Dedifferentiated amniotic fluid mesenchymal stem cell (primary cell): ENCODE data around the gene FAF1.

Experiments used
- DNase-seq: peaks from one replicate; pipeline ENCODE4 v3.0.0-alpha.2; 2016; ENCODE audit errors: extremely low spot score

The FAF1 gene

DNA sequence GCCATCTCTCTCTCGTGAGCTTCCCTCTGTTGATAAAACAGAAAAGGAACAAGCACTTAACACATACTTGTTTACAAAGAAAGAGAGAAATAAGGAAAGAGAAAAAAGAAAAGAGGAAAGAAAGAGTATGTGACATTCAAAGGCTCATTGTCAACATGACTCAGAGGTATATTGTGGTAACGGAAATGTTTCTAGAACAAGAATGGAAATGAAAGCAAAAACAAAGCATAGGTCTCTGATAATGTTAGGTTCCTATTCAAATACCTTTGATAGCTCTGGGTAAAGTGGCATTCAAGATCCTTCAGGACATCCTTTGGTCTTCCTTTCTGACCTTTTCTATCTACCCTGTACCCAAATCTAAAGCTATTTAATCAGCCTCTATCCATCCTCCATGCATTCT lies 469.4 kb downstream of the FAF1 start:
- no peak for DNase-seq

DNA sequence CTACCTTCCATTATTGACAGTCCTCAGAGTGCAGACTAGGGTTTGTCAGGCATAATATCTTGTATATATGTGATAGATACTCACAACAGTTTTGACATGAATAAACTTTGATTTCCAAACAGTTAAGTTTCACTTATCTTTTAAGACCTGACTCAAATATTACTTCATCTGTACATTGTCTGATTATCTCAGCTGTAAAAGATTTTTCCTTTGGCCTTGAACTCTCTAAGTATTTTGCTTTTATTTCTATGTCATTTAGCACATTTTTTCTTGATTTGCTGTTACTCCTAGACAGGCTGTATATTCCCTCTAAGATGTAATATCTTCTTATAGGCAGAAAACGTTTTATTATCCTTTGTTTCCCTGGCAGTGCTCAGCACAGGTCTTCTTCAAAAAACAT lies 471.2 kb downstream of the FAF1 start:
- DNase-seq, result no peak

DNA sequence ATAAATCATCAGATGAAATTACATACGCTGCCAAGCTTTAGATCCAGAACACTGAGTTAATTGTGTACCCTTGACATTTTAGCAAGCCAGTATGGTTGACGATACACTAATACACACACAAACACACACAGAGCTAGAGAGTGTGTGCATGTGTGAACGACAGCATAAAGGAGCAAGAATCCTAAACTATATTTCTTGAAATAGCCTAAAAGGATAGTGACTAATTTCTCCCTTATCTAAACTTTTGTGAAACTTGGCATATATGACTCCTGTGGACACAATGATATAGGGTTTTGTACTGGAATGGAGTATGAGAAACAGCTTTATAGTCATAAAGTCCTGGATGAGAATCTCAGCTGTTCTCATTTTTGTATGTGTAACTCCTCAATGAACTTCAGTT lies 471.7 kb downstream of the FAF1 start:
- DNase-seq, result no peak

DNA sequence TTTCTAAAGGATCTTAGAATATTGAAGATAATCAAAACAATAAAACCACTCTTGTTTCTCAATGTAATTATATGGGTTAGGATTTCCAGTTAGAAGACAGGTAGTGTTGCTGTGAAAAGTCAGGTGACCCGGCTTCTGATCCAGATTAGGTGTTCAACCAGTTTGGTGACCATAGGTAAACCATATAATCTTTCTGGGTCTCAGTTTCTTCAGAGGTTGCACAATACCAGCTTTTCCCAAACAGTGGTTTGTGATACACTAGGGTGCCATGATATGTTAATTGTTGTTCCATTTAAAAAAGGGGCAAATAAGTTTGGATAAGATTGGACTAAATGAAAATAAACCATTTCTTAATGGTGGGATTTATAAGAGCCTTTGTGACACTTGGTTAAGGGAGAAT lies 472.3 kb downstream of the FAF1 start:
- no peak for DNase-seq

DNA sequence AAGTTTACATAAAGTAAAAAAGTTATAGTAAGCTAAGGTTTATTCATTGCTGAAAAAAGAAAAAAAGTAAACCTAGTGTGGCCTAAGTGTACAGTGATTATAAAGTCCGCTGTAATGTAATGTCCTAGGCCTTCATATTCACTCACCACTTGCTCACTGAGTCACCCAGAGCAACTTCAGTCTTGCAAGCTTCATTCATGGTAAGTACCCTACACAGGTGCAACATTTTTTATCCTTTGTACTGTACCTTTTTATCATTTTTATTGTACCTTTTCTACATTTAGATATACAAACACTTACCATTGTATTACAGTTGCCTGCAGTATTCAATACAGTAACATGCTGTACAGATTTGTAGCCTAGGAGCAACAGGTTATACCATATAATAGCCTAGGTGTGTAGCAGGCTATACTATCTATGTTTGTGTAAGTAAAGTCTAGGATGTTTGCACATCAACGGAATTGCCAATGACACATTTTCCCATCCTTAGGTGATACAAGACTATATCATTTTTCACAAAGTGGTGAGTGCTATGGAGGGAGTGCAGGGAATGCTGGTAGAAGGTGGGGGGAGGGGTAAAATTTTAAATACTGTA lies 478.8 kb downstream of the FAF1 start:
- no peak for DNase-seq

DNA sequence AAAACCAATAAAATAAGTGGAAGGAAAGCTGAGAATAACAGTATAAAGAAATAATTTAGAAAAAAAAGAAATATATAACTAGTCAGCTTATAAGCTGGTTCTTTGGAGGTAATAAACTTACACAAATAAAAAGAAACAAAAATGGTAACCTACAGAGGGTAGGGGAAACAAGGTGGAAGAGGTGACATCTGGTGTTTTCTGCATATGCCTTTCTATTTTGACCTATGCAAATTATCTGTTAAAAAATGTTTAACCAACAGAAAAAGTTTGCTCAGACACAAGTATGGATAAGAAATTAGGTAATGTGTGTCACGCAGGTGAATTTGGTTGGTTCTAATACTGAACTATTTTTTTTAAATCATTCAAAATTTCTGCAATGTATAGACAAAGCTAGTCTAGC lies 483.3 kb downstream of the FAF1 start:
- no peak for DNase-seq

DNA sequence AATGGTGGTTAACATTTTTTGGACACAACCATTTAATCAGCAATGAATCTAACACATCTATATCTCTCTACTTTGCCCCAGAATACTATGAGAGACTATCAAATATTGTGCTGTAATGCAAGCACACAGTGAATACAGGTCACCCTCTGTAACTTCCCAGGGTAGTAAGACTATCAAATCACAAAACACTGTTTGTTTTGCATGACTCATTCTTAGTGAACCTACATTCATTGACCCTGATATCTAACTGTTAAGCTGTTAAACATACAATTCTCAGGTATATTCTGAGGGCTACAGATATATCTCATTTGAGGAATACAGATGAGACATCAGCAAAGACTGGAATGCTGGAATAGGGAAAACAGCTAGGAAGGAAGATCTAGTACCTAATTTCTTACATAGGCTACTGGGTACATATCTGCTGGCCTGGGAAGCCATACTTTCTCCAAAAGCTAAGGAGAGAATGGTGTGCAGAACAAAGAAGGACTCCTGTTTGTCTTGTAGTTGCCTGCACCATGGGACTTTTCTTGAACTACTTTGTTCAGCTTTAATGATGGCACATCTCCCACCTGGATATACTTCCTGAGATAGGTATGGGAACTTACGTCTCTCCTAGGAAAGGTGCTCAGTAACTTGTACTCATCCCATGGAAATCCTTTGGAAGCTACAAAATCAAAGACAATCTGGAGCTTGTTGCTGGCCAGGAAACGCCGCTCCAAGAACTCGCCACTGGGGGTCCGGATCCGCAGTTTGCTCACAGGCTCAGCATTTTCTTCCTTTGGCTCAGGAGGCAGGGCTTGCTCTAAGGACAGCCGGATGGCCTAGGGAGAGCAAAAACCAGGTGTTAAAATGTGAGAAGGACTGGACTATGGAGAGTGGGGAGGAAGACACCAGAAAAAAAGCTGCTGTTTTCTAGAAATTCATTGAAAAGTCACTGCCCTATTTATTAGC lies 484.9 kb downstream of the FAF1 start:
- no peak for DNase-seq

DNA sequence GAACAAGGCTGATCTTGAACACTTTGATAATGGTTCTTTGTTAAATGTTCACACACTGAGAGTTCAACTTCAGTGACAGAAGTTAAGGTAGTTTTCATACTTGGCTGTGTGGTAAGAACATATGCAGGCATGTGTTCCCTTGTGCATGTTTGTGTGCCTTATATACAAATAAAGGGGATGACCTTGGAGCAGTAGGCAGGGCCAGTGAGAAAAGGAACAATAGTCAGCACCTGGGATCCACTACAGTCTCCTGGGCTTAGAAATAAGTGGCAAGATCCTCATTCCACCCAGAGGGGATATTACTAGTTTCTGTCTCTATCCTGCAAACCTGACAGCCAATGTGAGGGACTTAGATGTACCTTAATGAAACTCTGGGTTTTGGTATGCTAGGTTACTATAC lies 486.6 kb downstream of the FAF1 start:
- no peak for DNase-seq

DNA sequence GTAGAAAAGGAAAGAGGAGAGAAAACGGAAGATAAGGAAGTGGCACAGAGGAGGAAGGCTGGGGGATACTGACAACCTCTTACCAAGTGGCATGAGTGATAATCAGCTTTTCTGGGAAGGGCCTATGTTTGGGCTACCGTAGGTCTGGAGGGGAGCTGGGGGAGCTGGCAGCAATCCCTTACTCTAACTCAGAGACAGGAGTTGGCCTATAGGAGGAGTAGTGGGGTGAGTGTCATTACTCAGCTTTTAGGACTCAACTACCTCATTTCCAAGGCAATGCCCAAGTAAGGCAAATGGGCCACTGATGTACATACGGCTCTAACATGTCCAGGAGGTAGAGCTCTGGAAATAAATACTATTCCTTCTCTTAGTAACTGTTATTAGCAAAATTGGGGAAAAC lies 488.1 kb downstream of the FAF1 start:
- no peak for DNase-seq

DNA sequence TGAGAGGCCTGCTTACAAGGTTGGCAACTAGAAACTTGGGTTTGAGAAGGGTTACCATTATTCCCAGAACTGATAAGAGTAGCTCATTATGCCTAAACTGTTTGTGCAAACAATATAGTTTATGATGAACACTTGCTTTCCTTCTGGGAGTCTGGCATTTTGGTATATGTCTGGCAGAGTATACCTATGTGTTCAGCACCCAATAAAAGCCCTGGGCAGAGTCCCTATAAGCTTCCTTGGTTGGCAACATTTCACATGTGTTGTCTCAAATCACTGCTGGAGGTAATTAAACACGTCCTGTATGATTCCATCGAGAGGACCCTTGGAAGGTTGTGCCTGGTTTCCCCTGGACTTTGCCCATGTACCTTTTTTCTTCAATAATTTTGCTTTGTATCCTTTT lies 497.1 kb downstream of the FAF1 start:
- no peak for DNase-seq

DNA sequence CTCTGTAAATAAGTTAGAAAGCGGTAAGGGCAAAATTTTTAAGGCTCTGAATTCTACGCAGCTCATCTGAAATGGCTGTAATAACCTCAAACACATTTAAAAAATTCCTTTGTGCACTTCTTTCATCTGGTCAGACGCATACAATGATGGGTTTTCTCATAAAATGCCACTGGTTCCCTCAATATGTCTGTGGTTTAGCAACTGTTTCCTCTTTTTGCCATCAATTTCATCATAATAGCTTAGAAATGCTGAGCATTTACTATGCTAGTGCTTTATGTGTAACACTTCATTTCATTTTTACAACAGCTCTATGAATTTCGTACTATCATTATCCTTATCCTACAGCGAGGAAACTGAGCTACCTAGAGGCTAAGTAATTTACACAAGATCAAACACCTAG lies 501.6 kb downstream of the FAF1 start:
- DNase-seq, result no peak

DNA sequence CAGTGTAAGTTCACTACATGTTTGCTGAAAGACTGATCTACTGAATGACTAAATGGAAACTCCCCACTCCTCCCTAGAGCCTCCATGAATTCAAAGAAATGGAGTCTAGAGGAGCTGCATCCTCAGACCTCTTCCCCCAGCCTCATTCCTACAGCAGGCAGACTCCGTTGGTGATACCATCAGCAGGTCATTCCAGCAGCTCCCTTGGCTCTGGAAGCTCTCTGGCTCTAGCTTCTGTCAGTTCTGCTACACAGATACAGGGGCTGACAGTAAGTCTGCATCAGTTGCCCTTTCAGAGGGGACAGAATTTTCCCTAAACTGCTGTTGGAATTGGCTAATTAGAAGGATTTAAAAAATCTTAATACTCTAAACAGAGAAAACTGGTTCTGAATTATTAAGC lies 505.2 kb downstream of the FAF1 start:
- DNase-seq, result no peak

DNA sequence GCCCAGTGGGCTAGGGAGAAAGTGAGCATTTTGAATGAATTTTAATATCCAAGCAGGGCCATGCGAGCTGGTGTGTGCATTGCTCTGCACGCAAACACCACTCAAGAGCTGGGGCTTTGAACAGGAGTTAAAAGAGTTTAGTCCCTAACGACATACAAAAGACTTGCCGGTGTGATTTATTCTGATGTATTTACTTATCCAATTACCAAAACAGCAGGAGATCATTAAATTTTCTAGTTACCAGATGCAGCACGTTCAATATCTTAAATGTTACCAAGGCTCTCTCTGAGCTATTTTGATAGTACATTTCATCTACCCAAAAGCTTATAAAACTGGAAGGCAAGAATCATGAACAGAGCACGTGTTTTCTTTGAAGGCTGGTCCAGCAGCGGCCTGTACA lies 506.8 kb downstream of the FAF1 start:
- no peak for DNase-seq

DNA sequence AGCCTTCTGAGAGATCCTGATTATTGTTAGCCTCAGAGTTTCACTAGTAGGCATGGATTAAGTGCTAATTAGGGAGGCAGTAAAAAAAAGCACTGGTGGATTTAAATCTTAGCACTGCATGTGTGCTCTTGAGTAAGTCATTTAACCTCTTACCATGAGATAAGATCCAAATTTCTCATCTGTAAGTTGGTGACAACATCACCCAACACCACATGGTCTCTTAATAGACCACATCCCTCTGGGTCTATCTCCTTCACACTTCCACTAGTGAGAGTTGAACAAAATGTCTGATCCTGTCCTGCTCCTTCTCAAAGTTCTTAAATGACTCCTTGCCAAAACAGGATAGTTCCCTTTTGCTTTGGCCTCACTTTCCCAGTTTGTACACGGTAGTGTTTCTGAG lies 507.4 kb downstream of the FAF1 start:
- DNase-seq, result no peak

DNA sequence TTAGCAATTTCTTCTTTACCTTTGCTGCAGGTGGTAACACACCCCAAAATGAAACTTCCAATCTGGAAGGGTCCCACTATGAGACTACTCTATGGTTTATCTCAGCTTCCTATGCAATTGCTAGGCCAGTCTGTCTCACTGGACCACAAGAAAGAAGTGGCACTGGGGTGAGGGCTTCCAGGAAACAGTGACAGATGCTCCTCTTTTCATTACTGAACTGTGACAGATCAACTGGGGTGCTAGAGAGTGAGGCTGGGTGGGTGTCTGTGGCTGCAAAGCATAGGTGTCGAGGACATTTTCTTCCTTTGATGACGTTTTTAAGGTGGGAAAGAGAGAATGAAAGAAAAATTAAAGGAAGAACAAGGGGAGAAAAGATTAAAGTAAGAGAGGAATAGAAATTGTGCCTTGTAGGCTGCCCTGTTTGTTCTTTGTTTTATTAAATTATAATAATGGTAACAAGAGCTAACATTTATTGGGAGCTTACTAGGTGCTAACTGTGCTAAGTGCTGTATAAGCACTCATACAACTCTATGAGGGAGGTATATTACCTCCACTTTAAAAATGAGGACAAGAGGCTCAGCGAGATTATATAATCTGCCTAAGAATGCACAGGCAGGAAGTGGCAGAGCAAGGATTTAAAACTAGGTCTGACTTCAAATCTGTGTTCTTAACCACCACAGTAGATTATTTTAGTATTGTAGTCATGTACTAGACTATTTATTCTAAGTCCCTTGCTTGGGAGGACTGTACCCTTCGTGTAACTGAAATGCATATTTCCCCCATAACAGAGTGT lies 509.0 kb downstream of the FAF1 start:
- no peak for DNase-seq

DNA sequence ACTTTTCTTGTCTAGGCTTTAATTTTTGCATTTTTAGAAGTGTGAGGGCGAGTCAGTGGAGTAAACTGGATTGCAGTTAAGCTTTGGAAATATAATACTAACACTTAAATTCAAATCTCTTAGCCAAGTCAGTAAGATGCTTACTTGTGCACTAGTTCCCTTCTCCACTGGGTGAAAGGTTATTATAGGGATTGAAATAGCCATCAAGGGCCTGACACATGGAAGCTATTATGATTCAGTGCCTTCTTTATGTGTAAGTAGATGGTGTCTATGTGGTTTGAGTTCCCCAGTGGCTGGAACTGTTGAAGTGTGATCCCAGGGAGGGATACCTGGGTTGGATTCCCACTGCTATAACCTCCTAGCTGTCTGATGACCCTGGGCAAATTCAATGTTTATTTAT lies 512.1 kb downstream of the FAF1 start:
- DNase-seq, result no peak

DNA sequence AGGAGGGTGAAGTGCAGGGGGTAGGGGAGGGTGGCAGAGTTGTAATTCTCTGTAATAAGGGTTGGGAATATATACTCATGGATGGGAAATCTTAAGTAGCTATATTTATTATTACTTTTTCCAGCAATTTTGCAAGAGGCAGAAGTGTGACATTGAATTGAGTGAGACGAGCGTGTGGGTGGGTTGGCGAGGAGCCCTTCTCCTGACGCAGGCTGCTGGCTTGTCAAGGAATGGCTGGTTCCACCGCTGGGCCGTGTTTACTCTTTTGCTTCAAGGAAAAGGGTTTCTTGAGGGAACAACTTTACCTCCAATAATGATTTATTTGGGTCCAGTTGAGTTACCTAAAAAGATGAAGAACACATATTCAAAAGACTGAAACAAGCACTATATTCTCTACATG lies 518.9 kb downstream of the FAF1 start:
- no peak for DNase-seq

DNA sequence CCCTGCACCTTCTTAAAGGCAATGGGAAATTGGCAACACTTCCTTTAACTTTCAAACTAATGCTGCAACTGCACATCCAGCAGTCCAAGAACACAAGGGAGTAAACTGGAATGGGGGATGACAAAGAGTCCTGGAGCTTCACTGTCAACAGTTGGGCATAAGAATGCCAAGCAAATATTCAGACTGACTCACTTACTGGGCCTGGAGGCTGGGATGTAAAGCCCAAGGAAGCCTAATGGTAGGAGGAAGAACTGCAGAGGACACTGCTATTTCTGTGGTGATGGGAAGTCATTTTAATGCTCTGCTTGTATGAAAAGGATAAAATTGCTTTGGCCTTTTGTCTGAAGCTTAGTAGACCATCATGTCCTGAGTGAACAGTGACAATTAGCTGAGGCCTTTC lies 521.1 kb downstream of the FAF1 start:
- no peak for DNase-seq

DNA sequence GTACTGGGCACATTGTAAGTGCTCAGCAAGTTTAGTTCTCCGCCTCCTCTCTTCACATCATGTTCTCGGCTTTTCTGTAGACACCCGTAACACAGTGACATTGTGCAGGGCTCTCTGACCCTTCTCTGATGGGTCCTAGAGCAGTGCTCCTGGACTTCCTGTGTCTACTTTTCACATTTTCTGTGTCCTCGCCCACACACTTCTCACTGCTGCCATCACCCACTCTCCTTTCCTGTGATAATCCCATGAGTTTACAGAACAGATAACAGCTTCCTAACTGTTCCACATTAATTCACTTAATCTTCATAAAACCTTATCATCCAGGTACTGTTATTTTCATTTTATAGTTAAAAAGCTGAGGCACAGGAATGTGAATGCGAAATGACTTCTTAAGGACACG lies 523.6 kb downstream of the FAF1 start:
- DNase-seq, result no peak

DNA sequence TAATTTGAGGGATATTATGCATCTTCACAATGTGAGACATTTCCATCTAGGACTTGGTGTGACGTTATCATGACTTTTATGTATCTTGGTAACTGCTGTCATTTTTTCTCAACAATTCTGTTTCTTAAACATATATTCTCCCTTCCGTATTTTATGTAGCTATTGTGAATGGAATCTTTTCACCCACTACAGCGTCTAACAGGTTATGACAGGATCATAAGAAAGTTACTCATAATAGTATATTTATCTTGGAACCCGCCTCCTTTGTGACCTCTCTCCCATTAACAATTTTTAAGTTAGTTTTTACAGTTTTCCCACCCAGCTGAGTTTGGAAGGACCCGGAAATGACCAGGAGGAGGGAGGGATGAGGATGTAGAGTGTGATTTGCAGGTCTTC lies 530.1 kb downstream of the FAF1 start:
- no peak for DNase-seq

DNA sequence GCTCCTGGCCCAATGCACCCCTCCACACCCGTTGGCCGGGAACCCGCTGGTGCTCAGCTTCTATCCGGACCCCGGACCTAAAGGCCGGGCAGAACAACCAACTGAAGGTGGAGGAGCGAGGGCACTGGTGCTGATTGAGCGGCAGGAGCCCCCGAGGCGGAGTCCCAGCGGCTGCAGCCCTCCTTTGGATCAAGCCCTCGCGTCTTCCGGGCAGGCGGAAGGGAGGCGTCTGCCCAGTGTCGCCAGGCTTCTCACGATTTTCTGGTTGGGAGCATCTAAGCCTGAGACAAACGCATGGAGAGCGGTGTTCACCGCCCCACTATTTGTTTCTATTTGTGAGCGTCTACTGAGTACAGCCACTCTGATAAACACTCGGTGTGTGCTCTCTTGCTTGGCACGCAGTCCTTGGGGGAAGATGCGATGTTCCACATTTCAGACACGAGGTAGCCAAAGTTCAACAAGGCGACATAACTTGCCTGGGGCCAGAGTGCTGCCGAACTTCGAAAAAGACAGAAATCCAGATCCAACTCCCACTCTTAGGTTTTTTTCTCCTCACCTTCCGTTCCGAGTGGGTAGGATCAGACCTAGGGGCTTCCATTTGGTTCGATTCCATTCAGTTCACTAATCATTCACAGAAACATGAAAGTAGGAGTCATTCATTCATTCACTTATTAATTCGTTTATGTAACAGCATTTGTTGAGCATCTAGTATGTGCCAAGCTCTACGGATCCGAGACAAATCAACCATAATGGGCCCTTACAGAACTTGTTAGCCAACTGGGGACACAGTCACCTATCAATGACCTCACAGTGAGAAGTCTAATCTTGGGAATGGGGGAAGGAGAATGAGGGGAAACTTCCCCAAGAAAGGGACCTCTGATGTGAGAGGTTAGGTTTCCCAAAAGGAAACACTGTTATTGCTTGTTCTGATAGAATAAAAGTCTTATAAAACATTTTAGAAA lies 532.0 kb downstream of the FAF1 start:
- DNase-seq, result no peak
